DND-41 (cell line): ENCODE results near the gene CHMP1B.

Experiments
- ATAC-seq: fragments of 200-7000 bp; cut with Tn5 transposase; 3 replicates; pipeline ENCODE4 v1.9.1; 2021; ENCODE audit warnings: low read depth; ENCODE audit not compliant: insufficient read depth
- DNase-seq: peaks from one replicate; pipeline ENCODE4 v3.0.0-alpha.2; 2020
- H2AFZ ChIP-seq: 2 replicates; pipeline ENCODE4 v1.6.0; 2012; ENCODE audit warnings: low read depth, low read length
- H3K27ac ChIP-seq: 2 replicates; pipeline ENCODE4 v1.5.1; 2012; ENCODE audit warnings: low read length, inconsistent platforms
- H3K27me3 ChIP-seq: fragments of 200-600 bp; sonication (generic); 2 replicates; pipeline ENCODE4 v1.6.0; 2012; ENCODE audit warnings: low read length, mild to moderate bottlenecking, inconsistent platforms; ENCODE audit not compliant: insufficient read depth, poor library complexity
- H3K36me3 ChIP-seq: 2 replicates; pipeline ENCODE4 v1.5.1; 2012; ENCODE audit warnings: low read length, inconsistent platforms; ENCODE audit not compliant: insufficient read depth
- H3K4me1 ChIP-seq: 2 replicates; pipeline ENCODE4 v1.5.1; 2012; ENCODE audit warnings: mild to moderate bottlenecking, low read length; ENCODE audit not compliant: insufficient read depth
- H3K4me2 ChIP-seq: 2 replicates; pipeline ENCODE4 v1.6.0; 2012; ENCODE audit warnings: mild to moderate bottlenecking, moderate library complexity, low read length, inconsistent platforms; ENCODE audit not compliant: insufficient read depth
- H3K4me3 ChIP-seq, 2 experiments: fragments of 200-600 bp in 1 of 2; shearing (Covaris generic) in 1 of 2; 2 replicates each; pipeline ENCODE4 v1.5.1; 2012 to 2016; ENCODE audit warnings: inconsistent platforms in 2 of 2, low read length in 2 of 2, mild to moderate bottlenecking in 2 of 2, low read depth in 1 of 2, moderate library complexity in 1 of 2
- H3K79me2 ChIP-seq: 2 replicates; pipeline ENCODE4 v1.6.0; 2012; ENCODE audit warnings: low read length, inconsistent platforms; ENCODE audit not compliant: insufficient read depth
- H3K9ac ChIP-seq: 2 replicates; pipeline ENCODE4 v1.6.0; 2012; ENCODE audit warnings: low read depth, mild to moderate bottlenecking, inconsistent platforms, low read length, moderate library complexity
- H3K9me3 ChIP-seq: 2 replicates; pipeline ENCODE4 v1.5.1; 2012; ENCODE audit warnings: low read length, moderate library complexity, mild to moderate bottlenecking, inconsistent platforms; ENCODE audit not compliant: insufficient read depth, severe bottlenecking
- H4K20me1 ChIP-seq: 2 replicates; pipeline ENCODE4 v1.6.0; 2012; ENCODE audit warnings: low read length; ENCODE audit not compliant: insufficient read depth
- CTCF ChIP-seq: IDR thresholded peaks from 2 replicates; pipeline ENCODE4 v1.5.1; 2012; ENCODE audit warnings: borderline replicate concordance, low read length, moderate library complexity, mild to moderate bottlenecking; ENCODE audit not compliant: poor library complexity, severe bottlenecking; ENCODE audit errors: extremely low read depth
- EZH2 ChIP-seq: IDR thresholded peaks from 3 replicates; pipeline ENCODE4 v1.6.1; 2012; ENCODE audit warnings: borderline replicate concordance, low read depth, mild to moderate bottlenecking, moderate library complexity, low read length, inconsistent platforms; ENCODE audit not compliant: severe bottlenecking

The CHMP1B gene

GRCh38 chr18:11884396-11885030 lies 33.3 kb downstream of the CHMP1B start:
- H4K20me1 ChIP-seq: no peaks in the 10 kb centered on the region
- H3K4me2 ChIP-seq: no peak overlapping the region
- ATAC-seq: no peak
- H3K9me3 ChIP-seq: no peaks in the 10 kb centered on the region
- H3K79me2 ChIP-seq: no peaks in the 10 kb centered on the region
- peaks cover 51% of the 10 kb centered on the region for H3K36me3 ChIP-seq
- no peak overlapping the region for H3K9ac ChIP-seq
- H2AFZ ChIP-seq: no peak overlapping the region
- no peaks in the 10 kb centered on the region for H3K4me1 ChIP-seq
- H3K27me3 ChIP-seq: no peaks in the 10 kb centered on the region
- DNase-seq: no peak
- no peak overlapping the region for H3K4me3 ChIP-seq
- TF ChIP-seq EZH2 (no peak), CTCF (no peak)
- no peak overlapping the region for H3K27ac ChIP-seq

- no peaks in the 10 kb centered on the region for H3K79me2 ChIP-seq
- no peak overlapping the region for H3K4me3 ChIP-seq
- H3K9ac ChIP-seq: no peak overlapping the region
- peaks cover 55% of the 10 kb centered on the region for H3K36me3 ChIP-seq
- H3K27me3 ChIP-seq: no peaks in the 10 kb centered on the region
- H3K27ac ChIP-seq: no peak overlapping the region
- no peaks in the 10 kb centered on the region for H4K20me1 ChIP-seq
- no peaks in the 10 kb centered on the region for H3K9me3 ChIP-seq
- H3K4me1 ChIP-seq: no peaks in the 10 kb centered on the region
- H2AFZ ChIP-seq: no peak overlapping the region
- ATAC-seq (no peak), DNase-seq (no peak)
- TF ChIP-seq CTCF: no peak
- no peak for TF ChIP-seq EZH2
- no peak overlapping the region for H3K4me2 ChIP-seq
Measured at GRCh38 chr18:11885278-11885947, 34.2 kb downstream of the CHMP1B start.

GRCh38 chr18:11886577-11887110 lies 35.4 kb downstream of the CHMP1B start:
- Histone ChIP-seq H3K9ac (no peak overlapping the region), H3K4me2 (no peak overlapping the region), H3K27me3 (no peaks in the 10 kb centered on the region), H3K27ac (no peak overlapping the region), H3K9me3 (no peaks in the 10 kb centered on the region), H3K4me3 (no peak overlapping the region), H4K20me1 (no peaks in the 10 kb centered on the region), H3K79me2 (no peaks in the 10 kb centered on the region), H3K36me3 (peaks cover 60% of the 10 kb centered on the region), H2AFZ (no peak overlapping the region), H3K4me1 (no peaks in the 10 kb centered on the region)
- DNase-seq: no peak
- TF ChIP-seq EZH2 (no peak), CTCF (no peak)
- no peak for ATAC-seq
